ENCODE results near the gene MRPS27.
"Not testable (repeated sequence)": the region's sequence is repeated elsewhere in the genome, so short reads cannot be mapped to it uniquely, and the experiment has no call there.

DNA sequence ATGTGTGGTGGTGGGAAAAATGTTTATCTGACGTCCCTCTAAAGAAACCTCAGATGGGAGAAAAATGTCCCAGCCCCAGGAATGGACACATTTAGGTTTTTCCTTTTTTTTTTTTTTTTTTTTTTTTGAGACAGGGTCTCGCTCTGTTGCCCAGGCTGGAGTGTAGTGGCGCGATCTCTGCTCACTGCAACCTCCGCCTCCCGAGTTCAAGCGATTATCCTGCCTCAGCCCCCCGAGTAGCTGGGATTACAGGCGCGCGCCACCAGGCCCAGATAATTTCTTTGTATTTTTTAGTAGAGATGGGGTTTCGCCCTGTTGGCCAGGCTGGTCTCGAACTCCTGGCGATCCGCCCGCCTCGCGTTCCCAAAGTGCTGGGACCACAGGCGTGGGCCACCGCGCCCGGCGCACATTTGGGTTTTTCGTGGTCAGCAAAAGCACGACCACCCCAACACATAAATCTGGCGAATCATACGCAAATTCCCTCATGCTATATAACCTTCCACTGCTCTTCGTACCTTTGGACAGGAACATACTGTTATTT, 535 bp downstream of the MRPS27 start:
- TF ChIP-seq, protein P1, sequence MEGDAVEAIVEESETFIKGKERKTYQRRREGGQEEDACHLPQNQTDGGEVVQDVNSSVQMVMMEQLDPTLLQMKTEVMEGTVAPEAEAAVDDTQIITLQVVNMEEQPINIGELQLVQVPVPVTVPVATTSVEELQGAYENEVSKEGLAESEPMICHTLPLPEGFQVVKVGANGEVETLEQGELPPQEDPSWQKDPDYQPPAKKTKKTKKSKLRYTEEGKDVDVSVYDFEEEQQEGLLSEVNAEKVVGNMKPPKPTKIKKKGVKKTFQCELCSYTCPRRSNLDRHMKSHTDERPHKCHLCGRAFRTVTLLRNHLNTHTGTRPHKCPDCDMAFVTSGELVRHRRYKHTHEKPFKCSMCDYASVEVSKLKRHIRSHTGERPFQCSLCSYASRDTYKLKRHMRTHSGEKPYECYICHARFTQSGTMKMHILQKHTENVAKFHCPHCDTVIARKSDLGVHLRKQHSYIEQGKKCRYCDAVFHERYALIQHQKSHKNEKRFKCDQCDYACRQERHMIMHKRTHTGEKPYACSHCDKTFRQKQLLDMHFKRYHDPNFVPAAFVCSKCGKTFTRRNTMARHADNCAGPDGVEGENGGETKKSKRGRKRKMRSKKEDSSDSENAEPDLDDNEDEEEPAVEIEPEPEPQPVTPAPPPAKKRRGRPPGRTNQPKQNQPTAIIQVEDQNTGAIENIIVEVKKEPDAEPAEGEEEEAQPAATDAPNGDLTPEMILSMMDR (IDR thresholded peaks at IDR 0.05), result not testable (repeated sequence)
- TF ChIP-seq POLR2A (IDR thresholded peaks at IDR 0.05), result not testable (repeated sequence)
